H1 (cell line): Measurements from ENCODE around the gene TWNK. TPM values are rescaled to one million over a fixed set of nuclear protein-coding genes. Genes with fewer than 3 reads are reported as not detected.

Source experiments
- CTCF ChIA-PET: fragments of 300-600 bp; sonication (Branson Sonifier 250); formaldehyde crosslinking; loops from one replicate; lab custom pipeline; 2021; ENCODE audit not compliant: partially characterized antibody; lab: Charles Lee
- POLR2A ChIA-PET: fragments of 300-600 bp; sonication (Branson Sonifier 250); formaldehyde crosslinking; loops from one replicate; lab custom pipeline; 2021; ENCODE audit warnings: inconsistent platforms; ENCODE audit not compliant: partially characterized antibody; lab: Charles Lee
- DNase-seq, 2 experiments: peaks; one replicate each; pipeline versions ENCODE4 v3.0.0 to v3.0.0-alpha.2; 2010 to 2022; ENCODE audit warnings: low spot score in 2 of 2, low read depth in 1 of 2, mixed read lengths in 1 of 2
- FAIRE-seq: peaks from 2 replicates; lab custom pipeline; 2011; peaks lifted over from hg19 to GRCh38; lab: Jason Lieb, UNC
- H2AFZ ChIP-seq: 2 replicates; pipeline ENCODE4 v1.8.1; 2012; ENCODE audit warnings: low read length, inconsistent platforms
- H2AK5ac ChIP-seq: 2 replicates; pipeline ENCODE4 v1.6.1; 2013; ENCODE audit warnings: low read depth, low read length
- H2BK120ac ChIP-seq: replicated peaks from 2 replicates; pipeline ENCODE3; 2013; ENCODE audit warnings: low read depth, low read length, inconsistent platforms
- H2BK12ac ChIP-seq: 2 replicates; pipeline ENCODE4 v1.6.1; 2013; ENCODE audit warnings: low read depth, low read length
- H2BK15ac ChIP-seq: 2 replicates; pipeline ENCODE4 v1.6.1; 2013; ENCODE audit warnings: low read length
- H2BK20ac ChIP-seq: 2 replicates; pipeline ENCODE4 v1.6.1; 2013; ENCODE audit warnings: low read length
- H2BK5ac ChIP-seq: 2 replicates; pipeline ENCODE4 v1.6.1; 2013; ENCODE audit warnings: low read depth, low read length
- H3K14ac ChIP-seq: 2 replicates; pipeline ENCODE4 v1.6.1; 2013; ENCODE audit warnings: inconsistent platforms; ENCODE audit not compliant: insufficient read length
- H3K18ac ChIP-seq: 2 replicates; pipeline ENCODE4 v1.6.1; 2013; ENCODE audit warnings: low read length; ENCODE audit errors: extremely low read depth
- H3K23ac ChIP-seq: 2 replicates; pipeline ENCODE4 v1.6.1; 2013; ENCODE audit warnings: inconsistent platforms; ENCODE audit not compliant: insufficient read length
- H3K23me2 ChIP-seq: 2 replicates; pipeline ENCODE4 v1.6.1; 2013; ENCODE audit warnings: low read depth, low read length
- H3K27ac ChIP-seq: 2 replicates; pipeline ENCODE4 v1.6.1; 2011; ENCODE audit warnings: low read depth, low read length, inconsistent platforms
- H3K27me3 ChIP-seq, 4 experiments: replicated peaks in 1 of 4; 1 replicate in 1 of 4; 2 replicates in 3 of 4; pipeline versions ENCODE4 v1.6.1 to v1.8.1; 2011 to 2013; ENCODE audit warnings: low read length in 3 of 4, mild to moderate bottlenecking in 3 of 4, inconsistent platforms in 2 of 4, mixed read lengths in 2 of 4, moderate library complexity in 1 of 4; ENCODE audit not compliant: control insufficient read depth in 3 of 4, insufficient read depth in 3 of 4; ENCODE audit errors: extremely low read depth in 1 of 4
- H3K36me3 ChIP-seq, 4 experiments: 2 replicates each; pipeline versions ENCODE4 v1.6.1 to v1.8.1; 2011 to 2013; ENCODE audit warnings: mild to moderate bottlenecking in 4 of 4, low read length in 3 of 4, moderate library complexity in 2 of 4, control low read depth in 1 of 4, inconsistent platforms in 1 of 4; ENCODE audit not compliant: insufficient read depth in 4 of 4, control insufficient read depth in 2 of 4
- H3K4ac ChIP-seq: replicated peaks from 2 replicates; pipeline ENCODE3; 2013; ENCODE audit warnings: low read length, low read depth, mixed read lengths, inconsistent platforms; ENCODE audit not compliant: insufficient read length
- H3K4me1 ChIP-seq, 4 experiments: replicated peaks in 1 of 4; 1 replicate in 1 of 4; 2 replicates in 3 of 4; pipeline versions ENCODE4 v1.6.1 to v1.8.1; 2011 to 2013; ENCODE audit warnings: low read length in 3 of 4, inconsistent platforms in 2 of 4, mixed read lengths in 1 of 4; ENCODE audit not compliant: insufficient read depth in 4 of 4, control insufficient read depth in 3 of 4
- H3K4me2 ChIP-seq, 2 experiments: 2 replicates each; pipeline versions ENCODE4 v1.6.1 to v1.8.1; 2011 to 2013; ENCODE audit warnings: low read depth in 2 of 2, low read length in 2 of 2, control low read depth in 1 of 2, inconsistent platforms in 1 of 2, mild to moderate bottlenecking in 1 of 2; ENCODE audit not compliant: insufficient read depth in 1 of 2
- H3K4me3 ChIP-seq, 4 experiments: fragments of 200-600, 300-600 bp in 1 of 4; sonication (generic), shearing (Covaris generic), sonication (Bioruptor Twin) in 1 of 4; 2 replicates each; pipeline versions ENCODE4 v1.5.1 to v1.8.1; 2011 to 2016; ENCODE audit warnings: low read length in 4 of 4, low read depth in 3 of 4, control low read depth in 2 of 4, inconsistent platforms in 2 of 4, mild to moderate bottlenecking in 2 of 4, mixed read lengths in 1 of 4, moderate library complexity in 1 of 4; ENCODE audit not compliant: insufficient read depth in 2 of 4; ENCODE audit errors: extremely low read depth in 1 of 4
- H3K56ac ChIP-seq: replicated peaks from 2 replicates; pipeline ENCODE3; 2013; ENCODE audit warnings: low read depth, mild to moderate bottlenecking, mixed read lengths, low read length, inconsistent platforms; ENCODE audit not compliant: insufficient read length
- H3K79me1 ChIP-seq: 2 replicates; pipeline ENCODE4 v1.6.1; 2013; ENCODE audit warnings: low read depth, low read length, control low read depth
- H3K79me2 ChIP-seq, 2 experiments: 2 replicates each; pipeline versions ENCODE4 v1.6.1 to v1.8.1; 2012 to 2013; ENCODE audit warnings: low read length in 2 of 2, mild to moderate bottlenecking in 2 of 2, inconsistent platforms in 1 of 2; ENCODE audit not compliant: insufficient read depth in 2 of 2, control insufficient read depth in 1 of 2
- H3K9ac ChIP-seq, 4 experiments: replicated peaks in 1 of 4; 1 replicate in 1 of 4; 2 replicates in 3 of 4; pipeline versions ENCODE4 v1.6.1 to v1.8.1; 2011 to 2013; ENCODE audit warnings: low read depth in 3 of 4, low read length in 3 of 4, control low read depth in 2 of 4, mild to moderate bottlenecking in 2 of 4, moderate library complexity in 2 of 4, inconsistent platforms in 1 of 4; ENCODE audit errors: extremely low read depth in 1 of 4
- H3K9me3 ChIP-seq, 2 experiments: 2 replicates each; pipeline versions ENCODE4 v1.6.1 to v1.8.1; 2012 to 2013; ENCODE audit warnings: mild to moderate bottlenecking in 2 of 2, moderate library complexity in 2 of 2, control low read depth in 1 of 2, inconsistent platforms in 1 of 2, low read depth in 1 of 2, low read length in 1 of 2, mixed read lengths in 1 of 2; ENCODE audit not compliant: insufficient read depth in 2 of 2
- H4K20me1 ChIP-seq, 2 experiments: replicated peaks in 1 of 2; 2 replicates each; pipeline versions ENCODE3 to v1.8.1; 2011 to 2013; ENCODE audit warnings: inconsistent platforms in 2 of 2, low read length in 2 of 2, mild to moderate bottlenecking in 1 of 2; ENCODE audit not compliant: insufficient read depth in 2 of 2, control insufficient read depth in 1 of 2
- H4K5ac ChIP-seq: 2 replicates; pipeline ENCODE4 v1.6.1; 2013; ENCODE audit warnings: low read length, low read depth, mixed read lengths, inconsistent platforms; ENCODE audit not compliant: insufficient read length
- H4K8ac ChIP-seq: 2 replicates; pipeline ENCODE4 v1.8.0; 2013; ENCODE audit warnings: mild to moderate bottlenecking, moderate library complexity, low read length, inconsistent platforms; ENCODE audit not compliant: insufficient read depth; ENCODE audit errors: extremely low read depth
- H4K91ac ChIP-seq: replicated peaks from 2 replicates; pipeline ENCODE3; 2013; ENCODE audit warnings: low read length, mixed read lengths, inconsistent platforms; ENCODE audit not compliant: insufficient read length
- CEBPB ChIP-seq: IDR thresholded peaks from 2 replicates; pipeline ENCODE4 v1.6.1; 2012; ENCODE audit warnings: low read depth, low read length
- GABPA ChIP-seq: IDR thresholded peaks from 2 replicates; pipeline ENCODE4 v1.6.1; 2011; ENCODE audit warnings: mild to moderate bottlenecking, low read length, moderate library complexity, borderline replicate concordance; ENCODE audit not compliant: insufficient read depth
- POLR2A ChIP-seq, 2 experiments: IDR thresholded peaks; 1 replicate in 1 of 2; 2 replicates in 1 of 2; pipeline ENCODE4 v1.6.1; 2011; ENCODE audit warnings: low read depth in 2 of 2, low read length in 2 of 2, mild to moderate bottlenecking in 2 of 2; ENCODE audit errors: control extremely low read depth in 1 of 2
- RAD21 ChIP-seq, 2 experiments: IDR thresholded peaks in 1 of 2; conservative IDR thresholded peaks in 1 of 2; 2 replicates each; pipeline ENCODE4 v1.6.1; 2011; ENCODE audit warnings: low read depth in 2 of 2, low read length in 2 of 2, improper control_type of control experiment in 1 of 2, inconsistent platforms in 1 of 2, mild to moderate bottlenecking in 1 of 2, moderate library complexity in 1 of 2
- RFX5 ChIP-seq: IDR thresholded peaks from 2 replicates; pipeline ENCODE4 v1.6.1; 2011; ENCODE audit warnings: low read depth, low read length, improper control_type of control experiment, borderline replicate concordance
- RNF2 ChIP-seq: fragments of 200-900, 300-1000 bp; sonication (generic); IDR thresholded peaks from 2 replicates; pipeline ENCODE4 v1.7.1; 2016; ENCODE audit warnings: borderline replicate concordance, low read depth, mild to moderate bottlenecking, antibody characterized with exemption, low read length; ENCODE audit not compliant: poor library complexity, severe bottlenecking; ENCODE audit errors: missing control alignments
- SIRT6 ChIP-seq: IDR thresholded peaks from one replicate; pipeline ENCODE4 v1.7.1; 2012; ENCODE audit warnings: low read length, inconsistent platforms
- SUZ12 ChIP-seq: fragments of 200-600 bp; sonication (generic); IDR thresholded peaks from 2 replicates; pipeline ENCODE4 v1.6.1; 2012; ENCODE audit warnings: mild to moderate bottlenecking, inconsistent platforms, low read length, moderate library complexity, mixed read lengths
- TAF1 ChIP-seq: IDR thresholded peaks from 2 replicates; pipeline ENCODE4 v1.6.1; 2011; ENCODE audit warnings: mild to moderate bottlenecking, low read depth, low read length
- YY1 ChIP-seq: IDR thresholded peaks from 2 replicates; pipeline ENCODE4 v1.6.1; 2011; ENCODE audit warnings: low read depth, mild to moderate bottlenecking, low read length
- WGBS, 2 experiments: shearing (Covaris generic) in 1 of 2; methylation state at CpG; one replicate each; pipeline versions ENCODE4 v1.1.6 to v1.1.7; 2013 to 2015; ENCODE audit warnings: low lambda C conversion rate in 2 of 2, mixed read lengths in 2 of 2, inconsistent platforms in 1 of 2, low coverage in 1 of 2, missing lambda C conversion rate in 1 of 2; ENCODE audit not compliant: insufficient replicate concordance in 2 of 2, insufficient coverage in 1 of 2, insufficient read length in 1 of 2; ENCODE audit errors: extremely low coverage in 1 of 2, missing lambda C conversion rate in 1 of 2; 5-methylcytosine and 5-hydroxymethylcytosine counted together
- polyA plus RNA-seq, 7 experiments: library from polyadenylated mRNA; depleted of rRNA in 3 of 7; stranded (reverse) in 5 of 7; unstranded in 2 of 7; fragments of >200 nt in 5 of 7; fragments of 200-250 nt in 2 of 7; gene quantifications; 1 replicate in 5 of 7; 2 replicates in 1 of 7; 4 replicates in 1 of 7; pipeline versions ENCODE4 v1.2.1 to v1.2.3, GENCODE V29; 2011 to 2013; ENCODE audit warnings: missing spikeins in 2 of 7, mixed read lengths in 2 of 7
- total RNA-seq: library from RNA; stranded (reverse); fragmentation: NEBNext Ultra II Directional; extraction: Animal tissue kit (Norgen Biotek cat#: 25700); gene quantifications from 2 replicates; pipeline ENCODE4 v1.2.1, GENCODE V29; 2021

The TWNK gene
- total and polyA plus RNA-seq, 2 of the 8 experiments (the other 6 are each of a cell fraction or from before 2014, with no cell fraction given) = 15.4 to 32.5 TPM

GRCh38 chr10:100979791-100980272 is 7.5 kb upstream of the TWNK start:
- WGBS, 2 experiments = 89% methylated on average over 16 of the region's 16 CpGs; no CpG with 5 or more reads in 1 of the 2 experiments
- ChIA-PET POLR2A (interaction anchor here (0.8 to 1.9 kb wide), 3 partner anchors 10 to 19 kb away, joined by 3 to 6 read pairs (median 3); no protein-coding TSS in a partner anchor), CTCF (interaction anchor here (1.1 to 2.8 kb wide), 5 partner anchors 11 to 35 kb away, joined by 3 to 15 read pairs (median 8); no protein-coding TSS in a partner anchor)
- H3K27me3 ChIP-seq = no peaks in the 10 kb centered on the region
- no peak overlapping the region for H4K91ac ChIP-seq
- H2BK12ac ChIP-seq = no peak overlapping the region
- peaks cover 0 to 18% (median 5%) of the 10 kb centered on the region in 4 experiments; a peak in 4 of 8 replicates for H3K36me3 ChIP-seq
- no peak overlapping the region for H2BK120ac ChIP-seq
- no peak overlapping the region for H3K18ac ChIP-seq
- H4K8ac ChIP-seq = no peak overlapping the region
- H2AFZ ChIP-seq = no peak overlapping the region
- H3K14ac ChIP-seq = no peak overlapping the region
- H3K79me1 ChIP-seq = no peaks in the 10 kb centered on the region
- H2BK20ac ChIP-seq = no peak overlapping the region
- no peak overlapping the region for H3K4me2 ChIP-seq
- H3K27ac ChIP-seq = no peak overlapping the region
- H4K20me1 ChIP-seq = peaks cover 0 to 14% of the 10 kb centered on the region in 2 experiments
- TF ChIP-seq GABPA (no peak), SUZ12 (no peak), TAF1 (no peak), RNF2 (no peak), RFX5 (no peak), SIRT6 (no peak), POLR2A (IDR thresholded peaks at IDR 0.05; ENCODE audit: control extremely low read depth in 1 of 2, low read depth in 2 of 2, low read length in 2 of 2) (no peak), CEBPB (no peak), RAD21 (IDR thresholded peaks at IDR 0.05 in 1 of 2, conservative IDR thresholded peaks at IDR 0.05 in 1 of 2; ENCODE audit: low read depth in 2 of 2, low read length in 2 of 2) (no peak), YY1 (no peak)
- no peaks in the 10 kb centered on the region for H3K9me3 ChIP-seq
- H3K56ac ChIP-seq = no peak overlapping the region
- no peaks in the 10 kb centered on the region for H3K79me2 ChIP-seq
- DNase-seq (no peak), FAIRE-seq (no peak)
- H2AK5ac ChIP-seq = no peak overlapping the region
- H4K5ac ChIP-seq = no peak overlapping the region
- no peak overlapping the region for H3K9ac ChIP-seq
- no peak overlapping the region for H2BK15ac ChIP-seq
- H2BK5ac ChIP-seq = no peak overlapping the region
- no peak overlapping the region for H3K23ac ChIP-seq
- no peaks in the 10 kb centered on the region for H3K23me2 ChIP-seq
- no peaks in the 10 kb centered on the region for H3K4me1 ChIP-seq
- no peak overlapping the region for H3K4ac ChIP-seq
- H3K4me3 ChIP-seq = no peak overlapping the region
